Activated CD8-positive, alpha-beta memory T cell treated with anti-CD3 and anti-CD28 coated beads for 36 hours (primary cell): ENCODE data around the gene CRTC1. TPM values are rescaled to one million over a fixed set of nuclear protein-coding genes. Genes with fewer than 3 reads are reported as not detected.

ENCODE experiments used
- CTCF ChIA-PET: fragments of 350-600 bp; sonication (Branson Sonifier 250); formaldehyde crosslinking; loops from one replicate; lab custom pipeline; 2021; ENCODE audit warnings: antibody characterized with exemption; lab: Charles Lee
- POLR2A ChIA-PET: fragments of 350-600 bp; sonication (Branson Sonifier 250); formaldehyde crosslinking; loops from one replicate; lab custom pipeline; 2021; ENCODE audit warnings: antibody characterized with exemption; lab: Charles Lee
- total RNA-seq, 2 experiments: library from RNA; stranded (reverse); gene quantifications; one replicate each; pipeline ENCODE4 v1.2.3, GENCODE V29; 2021

Gene CRTC1
- total RNA-seq, 2 experiments from 2014 or later = 5.0 to 5.5 TPM

DNA sequence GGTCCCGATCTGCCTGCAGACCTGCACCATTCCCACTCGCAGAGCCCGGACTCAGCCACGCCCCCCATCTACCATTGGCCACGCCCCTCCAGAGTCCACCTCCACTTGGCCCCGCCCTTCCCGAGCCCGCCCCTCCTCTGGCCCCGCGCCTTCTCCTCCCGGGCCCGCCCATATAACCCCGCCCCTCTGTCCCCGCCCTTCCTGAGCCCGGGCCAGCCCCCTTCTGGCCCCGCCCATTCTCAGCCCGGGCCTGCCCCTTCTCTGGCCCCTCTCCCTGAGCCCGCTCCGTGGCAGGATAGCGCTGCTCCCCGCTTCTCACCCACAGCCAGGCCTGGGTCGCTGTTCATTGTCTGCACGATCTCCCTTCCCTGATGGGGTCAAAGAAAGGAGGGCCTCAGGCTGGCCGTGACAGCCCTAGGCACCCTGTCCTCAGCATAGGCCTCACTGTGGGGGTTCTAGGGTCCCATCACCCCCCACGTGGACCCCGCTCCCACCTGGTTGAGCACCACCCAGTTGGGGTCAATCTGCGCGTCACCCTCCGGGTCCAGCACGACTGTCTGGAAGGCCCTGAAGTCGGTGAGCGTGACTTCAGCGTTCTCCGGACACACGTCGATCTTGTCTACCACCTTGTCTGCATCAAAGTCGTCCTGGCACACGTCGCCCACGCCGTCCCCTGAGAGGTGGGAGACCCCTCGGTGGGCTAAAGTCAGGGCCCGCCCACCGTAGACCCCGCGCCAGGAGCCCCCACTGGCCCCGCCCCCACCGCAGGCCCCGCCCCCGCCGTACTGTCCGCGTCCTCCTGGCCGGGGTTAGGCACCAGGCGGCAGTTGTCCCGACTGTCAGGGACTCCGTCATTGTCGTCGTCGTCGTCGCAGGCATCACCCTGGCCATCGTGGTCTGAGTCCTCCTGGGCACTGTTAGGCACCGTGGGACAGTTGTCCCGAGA is 102.0 kb downstream of the CRTC1 start:
- ChIA-PET POLR2A (no interaction called here), CTCF (no interaction called here)

DNA sequence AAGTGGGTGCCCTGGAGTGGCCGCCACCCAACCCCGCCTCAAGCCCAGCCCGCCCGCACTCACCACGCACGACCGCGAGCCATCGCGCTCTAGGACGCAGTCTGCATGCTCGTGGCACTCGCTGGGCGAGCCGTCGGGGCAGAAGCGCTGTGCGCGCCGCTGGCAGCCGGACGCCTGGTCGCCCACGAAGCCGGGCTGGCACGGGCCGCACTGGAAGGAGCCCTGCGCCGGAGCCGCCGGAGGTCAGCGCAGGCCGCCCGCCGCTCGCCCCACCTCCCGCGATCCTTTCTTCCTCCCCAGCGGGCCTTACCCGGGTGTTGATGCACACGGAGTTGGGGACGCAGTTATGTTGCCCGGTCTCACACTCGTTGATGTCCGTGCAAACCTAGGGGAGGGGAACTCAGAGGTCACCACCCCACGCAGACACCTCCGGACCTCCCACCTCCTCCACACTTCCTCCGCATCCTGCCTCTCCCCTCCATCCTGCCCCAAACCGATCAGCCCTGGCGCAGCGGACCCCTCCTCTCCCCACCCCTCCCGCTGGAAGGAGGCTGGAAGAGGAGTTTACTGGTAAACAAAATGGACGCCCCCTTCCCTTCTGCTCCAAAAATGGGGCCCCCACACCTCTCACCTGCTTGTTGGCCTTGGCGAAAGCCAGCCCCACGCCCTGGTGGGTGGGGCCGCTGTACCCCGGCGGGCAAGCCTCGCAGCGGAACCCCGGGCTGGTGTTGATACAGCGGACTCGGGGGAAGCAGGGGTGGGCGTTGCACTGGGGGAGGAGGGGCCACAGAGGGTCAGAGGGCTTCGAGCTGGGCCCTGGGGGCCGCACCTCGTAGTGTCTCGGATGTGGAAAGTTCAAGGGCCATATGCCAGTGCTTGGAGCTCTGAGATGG is 105.3 kb downstream of the CRTC1 start:
- ChIA-PET CTCF (interaction anchor here (1.1 kb wide), 1 partner anchor 58 kb away, joined by 3 read pairs; no protein-coding TSS in a partner anchor), POLR2A (no interaction called here)

DNA sequence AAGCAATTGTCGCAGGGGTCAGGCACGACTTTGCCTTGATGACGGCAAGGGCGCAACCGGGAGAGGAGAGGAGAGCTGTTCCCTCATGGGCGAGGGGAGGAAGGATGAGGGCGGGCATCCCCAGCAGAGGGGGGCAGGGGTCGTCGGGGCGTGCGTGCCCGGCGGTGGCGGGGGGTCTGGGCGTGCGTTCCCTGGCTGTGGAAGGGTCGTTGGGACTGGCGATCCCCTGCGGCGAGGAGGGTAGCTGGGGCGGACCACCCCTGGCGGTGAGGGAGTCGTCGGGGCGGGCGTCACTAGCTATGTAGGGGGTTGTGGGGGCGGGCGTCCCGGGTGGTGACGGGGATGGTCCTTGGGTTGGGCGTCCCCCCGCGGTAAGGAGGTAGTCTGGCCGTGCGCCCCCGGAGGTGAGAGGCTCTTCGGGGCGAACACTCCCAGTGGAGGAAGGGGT is 106.0 kb downstream of the CRTC1 start:
- CTCF ChIA-PET = interaction anchor here (1.1 kb wide), 1 partner anchor 57 kb away, joined by 3 read pairs; no protein-coding TSS in a partner anchor

GRCh38 chr19:18789883-18790565 is 106.5 kb downstream of the CRTC1 start:
- ChIA-PET CTCF (interaction anchor here (1.1 kb wide), 1 partner anchor 57 kb away, joined by 3 read pairs; no protein-coding TSS in a partner anchor), POLR2A (no interaction called here)

More for the DNA sequence above, 106.0 kb downstream of the CRTC1 start:
- POLR2A ChIA-PET = no interaction called here

- POLR2A ChIA-PET = no interaction called here
- CTCF ChIA-PET = interaction anchor here (0.6 kb wide), 2 partner anchors 56 to 94 kb away, joined by 3 to 4 read pairs; no protein-coding TSS in a partner anchor
These were observed 107.3 kb downstream of the CRTC1 start, which contains the start of gene COMP for GRCh38 chr19:18790566-18791314. Gene COMP, minus strand, starts transcription at chr19:18791305. Its CDS starts 36 bp downstream, at chr19:18791269.

DNA sequence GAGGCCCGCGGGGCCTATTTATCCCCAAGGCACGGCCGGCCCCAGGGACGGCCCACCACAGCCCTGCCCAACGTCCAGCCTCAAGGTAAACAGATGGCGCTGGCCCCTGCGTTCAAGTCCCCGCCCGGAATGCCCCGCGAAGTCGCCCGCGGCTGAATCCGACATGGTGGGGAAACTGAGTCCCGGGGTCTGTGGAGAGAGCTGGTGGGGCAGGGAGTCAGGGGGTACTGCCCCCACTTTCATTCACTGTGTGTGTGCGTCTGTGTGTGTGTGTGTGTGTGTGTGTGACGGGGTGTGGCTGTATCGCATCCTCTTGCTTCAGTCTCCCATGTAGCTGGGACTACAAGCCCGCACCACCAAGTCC is 107.8 kb downstream of the CRTC1 start:
- ChIA-PET POLR2A (no interaction called here), CTCF (interaction anchor here (0.6 kb wide), 2 partner anchors 56 to 94 kb away, joined by 3 to 4 read pairs; no protein-coding TSS in a partner anchor)

DNA sequence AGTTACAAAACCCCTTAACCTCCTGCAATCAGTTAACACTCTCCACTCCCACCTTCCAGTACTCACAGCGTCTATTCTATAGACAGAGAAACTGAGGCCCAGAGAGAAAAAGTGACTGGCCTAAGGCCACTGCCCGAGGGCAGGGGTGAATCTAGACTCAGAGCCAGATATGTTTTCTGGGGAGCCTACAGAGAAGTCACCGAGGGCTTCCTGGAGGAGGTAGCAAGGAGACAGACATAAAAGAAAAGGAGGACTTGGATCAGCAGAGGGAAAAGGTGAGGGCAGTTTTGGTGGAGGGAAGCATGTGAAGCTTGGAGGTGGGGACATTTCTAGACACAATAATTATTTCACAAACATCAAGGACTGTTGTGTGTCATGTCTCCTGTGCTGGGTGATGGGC is 109.2 kb downstream of the CRTC1 start:
- ChIA-PET POLR2A (interaction anchor here (0.6 kb wide), 1 partner anchor 198 kb away, joined by 4 read pairs; no protein-coding TSS in a partner anchor), CTCF (no interaction called here)

- CTCF ChIA-PET = interaction anchor here (0.9 kb wide), 1 partner anchor 54 kb away, joined by 3 read pairs; no protein-coding TSS in a partner anchor
- POLR2A ChIA-PET = no interaction called here
These were observed 109.9 kb downstream of the CRTC1 start for GRCh38 chr19:18793144-18794028.

DNA sequence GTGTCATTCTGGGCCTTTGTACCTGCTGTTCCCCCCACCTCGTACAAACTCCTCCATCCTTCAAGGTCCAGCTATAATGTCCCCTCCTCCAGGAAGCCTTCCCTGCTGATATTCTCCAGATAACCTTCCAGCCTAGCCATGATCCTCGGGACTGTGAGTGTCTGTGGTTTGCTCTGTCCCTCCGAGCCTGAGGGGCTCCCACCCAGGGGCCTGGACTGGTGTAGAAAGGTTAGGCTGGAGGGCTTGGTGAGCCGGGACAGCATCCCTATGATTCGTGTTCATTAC is 110.5 kb downstream of the CRTC1 start:
- ChIA-PET CTCF (interaction anchor here (0.9 kb wide), 1 partner anchor 53 kb away, joined by 3 read pairs; no protein-coding TSS in a partner anchor), POLR2A (no interaction called here)

- CTCF ChIA-PET = no interaction called here
- POLR2A ChIA-PET = no interaction called here
These were observed 111.2 kb downstream of the CRTC1 start for GRCh38 chr19:18794692-18795091.

DNA sequence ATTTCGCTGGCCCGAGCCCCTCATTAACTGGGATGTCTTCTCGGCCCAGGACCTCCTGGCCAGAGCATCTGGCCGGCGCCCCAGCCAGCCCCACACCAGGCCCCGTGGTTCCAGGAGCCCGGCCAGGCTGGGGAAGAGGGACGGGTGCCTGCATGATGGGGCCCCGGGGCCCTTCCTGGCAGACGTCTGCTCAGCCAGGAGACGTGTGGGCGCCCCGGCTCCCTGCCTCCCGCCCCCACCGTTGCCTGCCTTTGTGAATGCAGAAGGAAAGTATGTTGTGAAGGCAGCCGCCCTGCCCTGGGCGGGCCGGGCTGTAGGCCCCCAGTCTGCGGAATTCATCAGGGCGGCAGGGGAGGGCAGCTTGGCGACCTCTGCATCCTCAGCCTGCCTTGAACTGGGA is 112.1 kb downstream of the CRTC1 start:
- POLR2A ChIA-PET = no interaction called here

DNA sequence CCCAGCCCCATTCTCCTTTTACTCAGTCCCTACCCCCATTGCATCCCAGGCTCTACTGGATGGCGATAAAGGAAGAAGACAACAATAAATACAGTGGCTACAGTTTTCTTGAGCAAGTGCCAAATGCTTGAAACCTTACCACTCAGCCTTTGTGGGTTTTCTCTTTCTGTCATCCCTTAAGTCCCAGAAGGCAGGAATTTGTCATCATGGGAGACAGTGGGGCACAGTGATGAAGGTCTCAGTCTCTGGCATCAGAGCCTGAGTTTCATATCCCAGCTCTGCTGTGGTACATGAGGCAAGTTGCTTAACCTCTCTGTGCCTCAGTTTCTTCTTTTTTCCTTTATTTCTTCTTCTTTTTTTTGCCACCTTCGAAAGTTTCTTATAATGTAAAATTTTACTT is 112.8 kb downstream of the CRTC1 start:
- CTCF ChIA-PET = interaction anchor here (1.0 kb wide), 1 partner anchor 48 kb away, joined by 4 read pairs; no protein-coding TSS in a partner anchor

More for the DNA sequence above, 112.1 kb downstream of the CRTC1 start:
- CTCF ChIA-PET = interaction anchor here (0.6 to 1.0 kb wide), 2 partner anchors 49 to 436 kb away, joined by 3 to 4 read pairs; no protein-coding TSS in a partner anchor

GRCh38 chr19:18798384-18799352 is 115.2 kb downstream of the CRTC1 start:
- ChIA-PET POLR2A (no interaction called here), CTCF (no interaction called here)

More for the DNA sequence above, 112.8 kb downstream of the CRTC1 start:
- POLR2A ChIA-PET = interaction anchor here (0.6 to 0.7 kb wide), 2 partner anchors 14 to 83 kb away, joined by 5 to 8 read pairs; no protein-coding TSS in a partner anchor

GRCh38 chr19:18799389-18799970 is 116.0 kb downstream of the CRTC1 start:
- ChIA-PET POLR2A (no interaction called here), CTCF (no interaction called here)

- ChIA-PET POLR2A (no interaction called here), CTCF (no interaction called here)
These were observed 116.6 kb downstream of the CRTC1 start for GRCh38 chr19:18800079-18800478.

- POLR2A ChIA-PET = no interaction called here
- CTCF ChIA-PET = no interaction called here
These were observed 117.2 kb downstream of the CRTC1 start for GRCh38 chr19:18800636-18801035.
